Measurements from ENCODE around the gene GPC6.

DNA sequence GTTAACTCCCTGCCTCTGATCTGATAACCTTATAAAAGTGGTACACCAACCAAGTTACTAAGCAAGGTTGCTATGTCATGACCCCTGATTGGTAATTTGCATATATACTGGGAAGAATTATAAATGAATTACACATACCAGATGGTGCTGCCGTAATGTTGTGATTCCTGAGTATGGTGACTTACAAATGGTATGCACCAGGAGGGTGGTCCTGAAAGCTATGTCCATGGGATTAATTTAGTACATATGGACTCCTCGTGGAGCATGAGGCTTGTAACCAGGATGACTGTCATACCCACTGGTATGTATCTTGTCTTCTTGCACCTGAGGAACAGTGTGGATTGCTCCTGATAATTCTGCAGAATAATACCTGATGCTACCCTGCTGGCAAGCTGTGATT lies 240.6 kb downstream of the GPC6 start:
- TF ChIP-seq, protein P1, sequence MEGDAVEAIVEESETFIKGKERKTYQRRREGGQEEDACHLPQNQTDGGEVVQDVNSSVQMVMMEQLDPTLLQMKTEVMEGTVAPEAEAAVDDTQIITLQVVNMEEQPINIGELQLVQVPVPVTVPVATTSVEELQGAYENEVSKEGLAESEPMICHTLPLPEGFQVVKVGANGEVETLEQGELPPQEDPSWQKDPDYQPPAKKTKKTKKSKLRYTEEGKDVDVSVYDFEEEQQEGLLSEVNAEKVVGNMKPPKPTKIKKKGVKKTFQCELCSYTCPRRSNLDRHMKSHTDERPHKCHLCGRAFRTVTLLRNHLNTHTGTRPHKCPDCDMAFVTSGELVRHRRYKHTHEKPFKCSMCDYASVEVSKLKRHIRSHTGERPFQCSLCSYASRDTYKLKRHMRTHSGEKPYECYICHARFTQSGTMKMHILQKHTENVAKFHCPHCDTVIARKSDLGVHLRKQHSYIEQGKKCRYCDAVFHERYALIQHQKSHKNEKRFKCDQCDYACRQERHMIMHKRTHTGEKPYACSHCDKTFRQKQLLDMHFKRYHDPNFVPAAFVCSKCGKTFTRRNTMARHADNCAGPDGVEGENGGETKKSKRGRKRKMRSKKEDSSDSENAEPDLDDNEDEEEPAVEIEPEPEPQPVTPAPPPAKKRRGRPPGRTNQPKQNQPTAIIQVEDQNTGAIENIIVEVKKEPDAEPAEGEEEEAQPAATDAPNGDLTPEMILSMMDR (IDR thresholded peaks at IDR 0.05): no peak
- TF ChIP-seq POLR2A (IDR thresholded peaks at IDR 0.05): no peak

Data from suprapubic skin (tissue), 3 donors.